Prostate gland (tissue), 2 donors: Measurements from ENCODE around the gene LAPTM4A. TPM values are rescaled to one million over a fixed set of nuclear protein-coding genes. Genes with fewer than 3 reads are reported as not detected.

Source experiments
- DNase-seq: peaks from one replicate; pipeline ENCODE4 v3.0.0-alpha.2; 2019; ENCODE audit warnings: low spot score
- H3K27ac ChIP-seq, 2 donors: fragments of 200-600 bp; sonication (generic); 2 replicates each; pipeline ENCODE4 v1.5.1; 2017 to 2019
- H3K27me3 ChIP-seq: fragments of 200-600 bp; sonication (generic); replicated peaks from 2 replicates; pipeline ENCODE4 v1.5.1; 2019; ENCODE audit not compliant: insufficient read depth
- H3K36me3 ChIP-seq, 2 donors: fragments of 200-600 bp; sonication (generic); 1 replicate in 1 of 2; 2 replicates in 1 of 2; pipeline versions ENCODE4 v1.5.1 to v1.8.1; 2017 to 2019
- H3K4me1 ChIP-seq: fragments of 200-600 bp; sonication (generic); replicated peaks from 2 replicates; pipeline ENCODE4 v1.5.1; 2019
- H3K4me3 ChIP-seq, 2 donors: fragments of 200-600 bp; sonication (generic); 2 replicates each; pipeline ENCODE4 v1.5.1; 2017 to 2019
- H3K9me3 ChIP-seq: fragments of 200-600 bp; sonication (generic); 2 replicates; pipeline ENCODE4 v1.5.1; 2017
- CTCF ChIP-seq, 4 experiments: fragments of 200-600 bp in 2 of 4; fragments of 450-650 bp in 2 of 4; sonication (generic) in 2 of 4; IDR thresholded peaks; 1 replicate in 3 of 4; 2 replicates in 1 of 4; pipeline ENCODE4 v1.5.1; 2016 to 2019; ENCODE audit warnings: antibody characterized with exemption in 4 of 4, mild to moderate bottlenecking in 2 of 4, moderate library complexity in 2 of 4
- POLR2A ChIP-seq: fragments of 450-650 bp; IDR thresholded peaks from one replicate; pipeline ENCODE4 v1.6.1; 2016; ENCODE audit warnings: antibody characterized with exemption, mild to moderate bottlenecking
- POLR2AphosphoS5 ChIP-seq: sonication (generic); formaldehyde crosslinking; IDR thresholded peaks from one replicate; pipeline ENCODE4 v1.6.1; 2017; ENCODE audit warnings: antibody characterized with exemption
- WGBS: methylation state at CpG from one replicate; pipeline ENCODE4 v1.1.5; 2018; 5-methylcytosine and 5-hydroxymethylcytosine counted together
- intact Hi-C: fragments of 100-400 bp; cut with DNase I; formaldehyde crosslinking; loops from one replicate; pipeline ENCODE4 v1.14.2; 2022
- total RNA-seq, 2 donors: library from RNA; depleted of rRNA; stranded (reverse); fragments of >200 nt; gene quantifications; one replicate each; pipeline ENCODE4 v1.1.0, GENCODE V29; 2016

Gene LAPTM4A
- total RNA-seq, 2 donors from 2014 or later = 142 to 340 TPM

- 84% methylated on average over 1 of the region's 1 CpG for WGBS
- intact Hi-C loops = no loop called here
These were observed 44.0 kb upstream of the LAPTM4A start for GRCh38 chr2:20095469-20095868.

GRCh38 chr2:20094955-20095354 is 43.5 kb upstream of the LAPTM4A start:
- no peak for DNase-seq
- no peak overlapping the region for H3K27ac ChIP-seq
- H3K4me1 ChIP-seq = no peaks in the 10 kb centered on the region
- intact Hi-C loops = loop anchor here (1.0 kb wide), 1 partner anchor 80 kb away; no protein-coding TSS in a partner anchor
- H3K27me3 ChIP-seq = no peaks in the 10 kb centered on the region
- H3K36me3 ChIP-seq = no peaks in the 10 kb centered on the region
- no peaks in the 10 kb centered on the region for H3K9me3 ChIP-seq
- H3K4me3 ChIP-seq = no peak overlapping the region
- TF ChIP-seq CTCF (IDR thresholded peaks at IDR 0.05) = no peak
- TF ChIP-seq POLR2A = no peak
- no peak for TF ChIP-seq POLR2AphosphoS5

More at GRCh38 chr2:20095469-20095868, 44.0 kb upstream of the LAPTM4A start:
- H3K27me3 ChIP-seq = no peaks in the 10 kb centered on the region
- DNase-seq = no peak
- no peaks in the 10 kb centered on the region for H3K9me3 ChIP-seq
- no peak overlapping the region for H3K4me3 ChIP-seq
- no peaks in the 10 kb centered on the region for H3K36me3 ChIP-seq
- H3K4me1 ChIP-seq = no peaks in the 10 kb centered on the region
- TF ChIP-seq POLR2A (no peak), POLR2AphosphoS5 (no peak), CTCF (IDR thresholded peaks at IDR 0.05) (no peak)
- no peak overlapping the region for H3K27ac ChIP-seq

- DNase-seq = no peak
- H3K4me3 ChIP-seq = no peak overlapping the region
- H3K27me3 ChIP-seq = no peaks in the 10 kb centered on the region
- H3K9me3 ChIP-seq = no peaks in the 10 kb centered on the region
- intact Hi-C loops = loop anchor here (1.0 kb wide), 1 partner anchor 79 kb away; no protein-coding TSS in a partner anchor
- WGBS = 83% methylated on average over 5 of the region's 5 CpGs
- no peak for TF ChIP-seq POLR2AphosphoS5
- TF ChIP-seq POLR2A = no peak
- TF ChIP-seq CTCF (IDR thresholded peaks at IDR 0.05) = no peak
- H3K36me3 ChIP-seq = no peaks in the 10 kb centered on the region
- H3K27ac ChIP-seq = no peak overlapping the region
- H3K4me1 ChIP-seq = no peaks in the 10 kb centered on the region
These were observed 42.8 kb upstream of the LAPTM4A start for GRCh38 chr2:20094142-20094755.

GRCh38 chr2:20093263-20094141 is 42.1 kb upstream of the LAPTM4A start:
- Histone ChIP-seq H3K27ac (no peak overlapping the region), H3K9me3 (no peaks in the 10 kb centered on the region), H3K4me3 (no peak overlapping the region), H3K4me1 (no peaks in the 10 kb centered on the region), H3K36me3 (no peaks in the 10 kb centered on the region), H3K27me3 (no peaks in the 10 kb centered on the region)
- 51% methylated on average over 11 of the region's 11 CpGs for WGBS
- peak in 3 of 4 experiments; percentile 23 to 52 (median 38) for TF ChIP-seq CTCF (IDR thresholded peaks at IDR 0.05)
- no peak for TF ChIP-seq POLR2AphosphoS5
- peak; percentile 18 for DNase-seq
- intact Hi-C loops = loop anchor here (1.0 kb wide), 1 partner anchor 78 kb away; no protein-coding TSS in a partner anchor
